Measurements from ENCODE around the gene TBX4. TPM values are rescaled to one million over a fixed set of nuclear protein-coding genes. Genes with fewer than 3 reads are reported as not detected.

Gene TBX4
- total RNA-seq, 4 donors from 2014 or later: not detected

DNA sequence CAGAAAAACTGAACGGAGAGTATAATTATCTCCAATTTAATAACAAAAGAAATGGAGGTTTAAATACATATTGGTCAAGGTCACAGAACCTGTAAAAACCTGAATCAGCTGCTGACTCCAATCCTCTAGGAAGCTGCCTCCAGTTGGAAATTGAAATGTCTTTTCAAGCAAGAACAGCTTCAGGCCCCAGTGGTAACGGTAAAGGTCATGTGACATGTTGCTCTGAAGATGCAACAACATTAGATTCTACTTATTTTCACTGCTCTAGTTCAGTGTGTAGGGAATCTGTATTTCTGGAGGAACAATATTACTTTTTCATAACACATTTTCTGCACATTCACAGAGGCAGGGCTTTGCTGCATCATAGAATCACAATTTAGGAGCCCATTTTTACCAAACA lies 58.8 kb downstream of the TBX4 start:
- no peaks in the 10 kb centered on the region for H3K9me3 ChIP-seq
- no peak for DNase-seq (ENCODE audit: low spot score in 2 of 2)
- no peak for TF ChIP-seq EP300 (IDR thresholded peaks at IDR 0.05)
- no peak for TF ChIP-seq POLR2A (IDR thresholded peaks at IDR 0.05)
- no peak for TF ChIP-seq CTCF (IDR thresholded peaks at IDR 0.05)
- WGBS, 2 donors: 50 to 65% methylated on average over 2 of the region's 2 CpGs
- H3K36me3 ChIP-seq: no peaks in the 10 kb centered on the region
- H3K4me3 ChIP-seq: no peak overlapping the region
- no peaks in the 10 kb centered on the region for H3K27me3 ChIP-seq
- no peak overlapping the region for H3K27ac ChIP-seq
- H3K4me1 ChIP-seq: no peaks in the 10 kb centered on the region

- H3K4me1 ChIP-seq: no peaks in the 10 kb centered on the region
- no peak for TF ChIP-seq EP300 (IDR thresholded peaks at IDR 0.05)
- TF ChIP-seq CTCF (IDR thresholded peaks at IDR 0.05): no peak
- WGBS, 2 donors: 57% methylated on average over 3 to 4 of the region's 4 CpGs
- H3K4me3 ChIP-seq: no peak overlapping the region
- no peak for DNase-seq (ENCODE audit: low spot score in 2 of 2)
- H3K9me3 ChIP-seq: no peaks in the 10 kb centered on the region
- no peak overlapping the region for H3K27ac ChIP-seq
- no peaks in the 10 kb centered on the region for H3K36me3 ChIP-seq
- H3K27me3 ChIP-seq: no peaks in the 10 kb centered on the region
These were observed 59.4 kb downstream of the TBX4 start for GRCh38 chr17:61511480-61512182.

- Histone ChIP-seq H3K36me3 (no peaks in the 10 kb centered on the region), H3K4me1 (no peaks in the 10 kb centered on the region), H3K27me3 (no peaks in the 10 kb centered on the region), H3K9me3 (no peaks in the 10 kb centered on the region), H3K27ac (no peak overlapping the region), H3K4me3 (no peak overlapping the region)
- DNase-seq (ENCODE audit: low spot score in 2 of 2): no peak
- no peak for TF ChIP-seq EP300 (IDR thresholded peaks at IDR 0.05)
- no peak for TF ChIP-seq CTCF (IDR thresholded peaks at IDR 0.05)
- TF ChIP-seq POLR2A (IDR thresholded peaks at IDR 0.05): no peak
- WGBS, 2 donors: 64 to 73% methylated on average over 4 of the region's 4 CpGs
These were observed 62.3 kb downstream of the TBX4 start for GRCh38 chr17:61514491-61514890.

DNA sequence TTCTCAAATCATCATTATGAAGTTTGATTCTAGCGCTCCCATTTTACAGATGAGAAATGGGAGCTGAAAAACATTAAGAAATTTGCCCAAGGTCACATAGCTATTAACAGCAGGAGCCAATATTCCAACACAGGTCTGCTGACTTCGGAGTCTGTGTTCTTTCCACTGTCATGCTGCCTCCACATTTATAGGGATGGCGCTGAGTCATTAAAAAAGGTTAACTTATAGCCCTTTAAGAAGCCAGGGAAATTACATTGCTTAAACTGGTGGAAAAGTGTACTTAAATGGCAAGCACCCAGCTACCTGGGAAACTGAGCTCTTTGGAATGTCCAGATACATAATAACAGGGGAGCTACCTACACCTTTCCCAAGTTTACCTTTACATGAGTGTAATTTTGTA lies 65.0 kb downstream of the TBX4 start:
- H3K4me1 ChIP-seq: no peaks in the 10 kb centered on the region
- no peaks in the 10 kb centered on the region for H3K9me3 ChIP-seq
- DNase-seq (ENCODE audit: low spot score in 2 of 2): no peak
- no peak for TF ChIP-seq EP300 (IDR thresholded peaks at IDR 0.05)
- TF ChIP-seq POLR2A (IDR thresholded peaks at IDR 0.05): no peak
- no peak overlapping the region for H3K4me3 ChIP-seq
- peaks cover 0 to 3% of the 10 kb centered on the region in 2 donors for H3K27me3 ChIP-seq
- WGBS, 2 donors: 85 to 88% methylated on average over 3 of the region's 3 CpGs
- no peaks in the 10 kb centered on the region for H3K36me3 ChIP-seq
- no peak overlapping the region for H3K27ac ChIP-seq

DNA sequence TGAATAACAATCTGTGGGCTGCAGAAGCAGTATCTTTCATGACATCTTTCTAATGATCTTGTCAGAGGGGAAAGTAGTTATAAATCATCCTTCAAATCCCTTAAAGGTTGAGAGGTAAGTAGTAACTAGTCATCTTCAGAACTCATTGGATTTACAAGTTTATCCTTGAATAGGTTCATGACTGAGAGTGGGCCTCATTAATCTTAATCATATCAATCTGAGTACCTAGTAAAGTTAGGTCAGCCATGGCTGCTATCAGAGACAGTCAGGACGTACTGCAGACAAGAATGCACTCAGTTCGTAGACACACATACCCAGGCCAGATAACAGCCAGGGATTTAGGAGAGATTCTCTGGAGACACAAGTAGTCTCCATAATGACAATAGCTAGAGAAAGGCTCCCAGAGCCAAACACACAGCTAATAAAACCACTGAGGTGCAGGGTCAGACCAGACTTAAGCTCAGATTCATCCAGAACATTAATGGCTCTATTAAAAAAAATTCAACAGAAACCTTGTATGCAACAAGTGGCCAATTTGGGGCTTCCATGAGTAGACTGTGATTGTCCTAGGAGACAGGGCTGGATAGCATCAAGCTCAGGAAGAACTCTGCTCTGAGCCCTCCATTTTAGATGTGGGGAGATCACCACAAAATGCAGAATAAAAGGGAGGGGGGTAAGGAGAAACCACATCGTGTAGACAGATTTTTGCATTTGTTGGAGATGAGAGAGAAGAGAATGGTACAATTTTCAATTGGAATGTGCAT lies 65.8 kb downstream of the TBX4 start:
- Histone ChIP-seq H3K9me3 (no peaks in the 10 kb centered on the region), H3K36me3 (no peaks in the 10 kb centered on the region), H3K4me3 (no peak overlapping the region), H3K27ac (no peak overlapping the region), H3K4me1 (no peaks in the 10 kb centered on the region), H3K27me3 (peaks cover 0 to 3% of the 10 kb centered on the region in 2 donors)
- no peak for DNase-seq (ENCODE audit: low spot score in 2 of 2)
- TF ChIP-seq EP300 (IDR thresholded peaks at IDR 0.05) (no peak), CTCF (IDR thresholded peaks at IDR 0.05) (no peak), POLR2A (IDR thresholded peaks at IDR 0.05) (no peak)
- WGBS, 2 donors: 51 to 65% methylated on average over 3 of the region's 3 CpGs
